Activated CD4-positive, alpha-beta T cell treated with anti-CD3 and anti-CD28 coated beads, Interleukin-2, amount 50 U/mL, for 1 hour (primary cell): ENCODE data around the gene OPRM1.
A peak's percentile ranks its signal among the peaks of the same experiment; 100 is the strongest.
"Not testable (repeated sequence)": the region's sequence is repeated elsewhere in the genome, so short reads cannot be mapped to it uniquely, and the experiment has no call there.

Source experiments
- DNase-seq: peaks from one replicate; pipeline ENCODE4 v3.0.0-alpha.2; 2020

OPRM1 gene

GRCh38 chr6:154039231-154039842, at the start of gene OPRM1:
OPRM1 (plus strand) TSS chr6:154039240; CDS start chr6:154039545, 305 bp downstream.
- DNase-seq: peak; percentile 10

- DNase-seq: no peak
Measured at GRCh38 chr6:153989989-153990388, 49.1 kb upstream of the OPRM1 start.

- no peak for DNase-seq
Measured at GRCh38 chr6:153994004-153994403, 45.0 kb upstream of the OPRM1 start.

- DNase-seq: no peak
Measured at GRCh38 chr6:153994811-153995210, 44.2 kb upstream of the OPRM1 start.

- DNase-seq: no peak
Measured at GRCh38 chr6:153997221-153997620, 41.8 kb upstream of the OPRM1 start.

- no peak for DNase-seq
Measured at GRCh38 chr6:154001494-154002285, 37.4 kb upstream of the OPRM1 start.

GRCh38 chr6:154002894-154003293, 36.1 kb upstream of the OPRM1 start:
- no peak for DNase-seq

GRCh38 chr6:154010371-154010770, 28.7 kb upstream of the OPRM1 start:
- no peak for DNase-seq

GRCh38 chr6:154012852-154013251, 26.2 kb upstream of the OPRM1 start:
- DNase-seq: no peak

- no peak for DNase-seq
Measured at GRCh38 chr6:154017786-154018185, 21.3 kb upstream of the OPRM1 start.

- DNase-seq: no peak
Measured at GRCh38 chr6:154030646-154031045, 8.4 kb upstream of the OPRM1 start.

- DNase-seq: no peak
Measured at GRCh38 chr6:154041001-154041400, 2.0 kb downstream of the OPRM1 start.

GRCh38 chr6:154053141-154053540, 14.1 kb downstream of the OPRM1 start:
- no peak for DNase-seq

- no peak for DNase-seq
Measured at GRCh38 chr6:154056536-154056935, 17.5 kb downstream of the OPRM1 start.

GRCh38 chr6:154057098-154057497, 18.1 kb downstream of the OPRM1 start:
- no peak for DNase-seq

GRCh38 chr6:154058963-154059680, 20.1 kb downstream of the OPRM1 start:
- no peak for DNase-seq

- no peak for DNase-seq
Measured at GRCh38 chr6:154060076-154060475, 21.0 kb downstream of the OPRM1 start.

GRCh38 chr6:154070041-154070440, 31.0 kb downstream of the OPRM1 start:
- no peak for DNase-seq

GRCh38 chr6:154070657-154071056, 31.6 kb downstream of the OPRM1 start:
- no peak for DNase-seq

- no peak for DNase-seq
Measured at GRCh38 chr6:154071236-154071635, 32.2 kb downstream of the OPRM1 start.

GRCh38 chr6:154071711-154072110, 32.7 kb downstream of the OPRM1 start:
- DNase-seq: no peak

GRCh38 chr6:154078596-154078995, 39.6 kb downstream of the OPRM1 start:
- DNase-seq: not testable (repeated sequence)

- no peak for DNase-seq
Measured at GRCh38 chr6:154080461-154081189, 41.6 kb downstream of the OPRM1 start.
